Mammary epithelial cell (primary cell): ENCODE results near the gene RAI1.

Source experiments
- CTCF ChIP-seq, 2 donors: IDR thresholded peaks in 1 of 2; conservative IDR thresholded peaks in 1 of 2; 2 replicates each; pipeline ENCODE4 v1.5.1; 2011 to 2012; ENCODE audit warnings: inconsistent platforms in 2 of 2, low read length in 2 of 2, mild to moderate bottlenecking in 2 of 2, control low read depth in 1 of 2, low read depth in 1 of 2; ENCODE audit not compliant: insufficient read depth in 1 of 2; ENCODE audit errors: extremely low read depth in 1 of 2
- EZH2 ChIP-seq: IDR thresholded peaks from 2 replicates; pipeline ENCODE4 v1.6.1; 2012; ENCODE audit warnings: low read length, inconsistent platforms, borderline replicate concordance

- TF ChIP-seq EZH2 (no peak), CTCF (conservative IDR thresholded peaks at IDR 0.05 in 1 of 2, IDR thresholded peaks at IDR 0.05 in 1 of 2; ENCODE audit: extremely low read depth in 1 of 2, insufficient read depth in 1 of 2, low read depth in 1 of 2, low read length in 2 of 2) (no peak)
Measured at GRCh38 chr17:17668358-17668757, 12.9 kb upstream of the RAI1 start.
